Spinal cord (tissue), 10 donors: ENCODE data around the gene JAZF1. TPM values are rescaled to one million over a fixed set of nuclear protein-coding genes. Genes with fewer than 3 reads are reported as not detected.
"Not testable (repeated sequence)": the region's sequence is repeated elsewhere in the genome, so short reads cannot be mapped to it uniquely, and the experiment has no call there.

Source experiments
- DNase-seq, 6 donors: peaks; one replicate each; pipeline versions ENCODE4 v3.0.0 to v3.0.0-alpha.2; 2013 to 2015; ENCODE audit warnings: low spot score in 6 of 6, low read depth in 4 of 6
- H3K27ac ChIP-seq: one replicate; pipeline ENCODE4 v1.5.1; 2013; ENCODE audit warnings: low read depth, low read length, control low read depth
- H3K27me3 ChIP-seq: one replicate; pipeline ENCODE4 v1.6.1; 2013; ENCODE audit warnings: low read length; ENCODE audit not compliant: control insufficient read depth, insufficient read depth
- H3K36me3 ChIP-seq: one replicate; pipeline ENCODE4 v1.6.1; 2013; ENCODE audit warnings: low read length; ENCODE audit not compliant: control insufficient read depth, insufficient read depth
- H3K4me1 ChIP-seq: one replicate; pipeline ENCODE4 v1.6.1; 2013; ENCODE audit warnings: low read length; ENCODE audit not compliant: control insufficient read depth, insufficient read depth
- H3K4me3 ChIP-seq: one replicate; pipeline ENCODE4 v1.5.1; 2013; ENCODE audit warnings: low read depth, low read length, control low read depth
- H3K9me3 ChIP-seq: one replicate; pipeline ENCODE4 v1.6.1; 2013; ENCODE audit warnings: low read length; ENCODE audit not compliant: control insufficient read depth, insufficient read depth
- WGBS: methylation state at CpG from one replicate; pipeline ENCODE4 v1.1.5; 2013; ENCODE audit warnings: missing lambda C conversion rate; ENCODE audit not compliant: insufficient coverage; 5-methylcytosine and 5-hydroxymethylcytosine counted together
- polyA plus RNA-seq, 2 donors: library from polyadenylated mRNA; unstranded; fragments of 120-200 nt; gene quantifications; one replicate each; pipeline ENCODE4 v1.2.1, GENCODE V29; 2013; ENCODE audit not compliant: insufficient read length in 2 of 2
- total RNA-seq, 2 donors: library from RNA; depleted of rRNA in 1 of 2; stranded (reverse); fragments of 120-200 nt in 1 of 2; fragments of >200 nt in 1 of 2; gene quantifications; one replicate each; pipeline versions ENCODE4 v1.2.3 to v1.2.4, GENCODE V29; 2013 to 2014
- donor health status: healthy.

JAZF1 gene
- total and polyA plus RNA-seq, 4 donors, result 20.7 to 66.0 (median 50.5) TPM

DNA sequence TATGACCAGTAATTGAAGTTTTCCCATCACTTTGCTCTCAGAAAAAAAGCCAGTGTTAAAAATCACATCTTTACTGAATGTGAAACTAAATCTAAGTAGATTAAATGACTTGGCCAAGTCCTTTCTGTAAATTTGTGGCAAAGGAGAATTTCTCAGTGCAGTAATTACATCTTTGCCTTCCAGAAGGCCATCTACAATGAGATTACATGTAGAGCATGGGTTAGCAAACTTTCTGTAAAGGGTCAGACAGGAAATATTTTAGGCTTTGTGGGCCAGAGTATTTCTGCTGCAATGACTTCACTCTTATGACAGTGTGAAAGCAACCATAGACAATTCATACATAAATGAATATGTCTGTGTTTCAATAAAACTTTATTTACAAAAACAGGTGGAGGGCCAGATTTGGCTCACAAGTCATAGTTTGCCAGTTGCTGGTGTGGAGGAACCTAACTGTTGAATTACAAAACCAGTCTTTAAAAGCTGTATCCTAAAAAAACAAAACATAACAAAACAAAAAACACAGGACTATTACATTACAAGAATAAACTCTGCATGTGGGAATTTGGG is 249.6 kb downstream of the JAZF1 start:
- Histone ChIP-seq H3K27me3 (no peaks in the 10 kb centered on the region), H3K4me3 (no peak overlapping the region), H3K4me1 (no peaks in the 10 kb centered on the region), H3K36me3 (no peaks in the 10 kb centered on the region), H3K27ac (no peak overlapping the region), H3K9me3 (no peaks in the 10 kb centered on the region)
- no peak for DNase-seq

DNA sequence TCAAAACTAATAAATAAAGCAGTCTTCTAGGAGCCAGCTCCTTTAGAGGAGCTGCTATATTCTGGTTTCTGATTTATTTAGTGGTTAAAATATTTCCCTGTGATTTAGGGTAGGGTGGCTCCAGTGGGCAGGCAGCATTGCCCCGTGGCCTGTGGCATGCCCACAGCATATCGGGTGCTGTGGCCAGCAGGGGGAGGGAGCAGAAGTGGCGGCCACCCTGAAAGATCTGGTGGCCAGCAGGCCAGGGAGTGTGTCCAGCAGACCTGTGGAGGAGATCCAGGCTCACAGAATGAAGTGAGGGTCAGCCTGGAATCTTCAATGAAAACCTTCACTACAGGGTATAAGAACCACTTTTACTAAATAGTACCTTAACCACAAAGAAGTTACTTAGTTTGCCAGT is 251.5 kb downstream of the JAZF1 start:
- 85% methylated on average over 3 of the region's 3 CpGs for WGBS
- no peak for DNase-seq
- Histone ChIP-seq H3K27ac (no peak overlapping the region), H3K4me3 (no peak overlapping the region), H3K9me3 (no peaks in the 10 kb centered on the region), H3K36me3 (no peaks in the 10 kb centered on the region), H3K27me3 (no peaks in the 10 kb centered on the region), H3K4me1 (no peaks in the 10 kb centered on the region)

DNA sequence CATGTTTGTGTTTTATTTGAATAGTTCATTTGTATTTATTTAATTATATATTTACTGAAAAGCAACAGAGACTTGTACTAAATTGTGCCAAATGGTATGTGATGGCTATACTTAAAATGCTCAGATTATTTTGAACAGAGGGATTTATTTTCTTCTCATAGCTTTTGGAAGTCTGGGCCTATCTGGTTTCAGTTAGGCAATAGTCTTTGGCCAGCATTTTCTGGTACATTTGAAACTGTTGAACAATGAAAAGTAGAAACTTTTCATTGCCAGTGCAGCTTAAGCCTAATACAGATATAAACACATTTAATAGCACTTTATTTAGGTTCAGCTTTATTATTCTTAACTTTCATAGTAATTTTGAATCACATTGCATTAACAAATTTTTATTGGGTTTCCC is 252.6 kb downstream of the JAZF1 start:
- no peak for DNase-seq
- Histone ChIP-seq H3K4me3 (no peak overlapping the region), H3K4me1 (peaks cover 5% of the 10 kb centered on the region), H3K36me3 (no peaks in the 10 kb centered on the region), H3K9me3 (no peaks in the 10 kb centered on the region), H3K27ac (no peak overlapping the region), H3K27me3 (no peaks in the 10 kb centered on the region)

DNA sequence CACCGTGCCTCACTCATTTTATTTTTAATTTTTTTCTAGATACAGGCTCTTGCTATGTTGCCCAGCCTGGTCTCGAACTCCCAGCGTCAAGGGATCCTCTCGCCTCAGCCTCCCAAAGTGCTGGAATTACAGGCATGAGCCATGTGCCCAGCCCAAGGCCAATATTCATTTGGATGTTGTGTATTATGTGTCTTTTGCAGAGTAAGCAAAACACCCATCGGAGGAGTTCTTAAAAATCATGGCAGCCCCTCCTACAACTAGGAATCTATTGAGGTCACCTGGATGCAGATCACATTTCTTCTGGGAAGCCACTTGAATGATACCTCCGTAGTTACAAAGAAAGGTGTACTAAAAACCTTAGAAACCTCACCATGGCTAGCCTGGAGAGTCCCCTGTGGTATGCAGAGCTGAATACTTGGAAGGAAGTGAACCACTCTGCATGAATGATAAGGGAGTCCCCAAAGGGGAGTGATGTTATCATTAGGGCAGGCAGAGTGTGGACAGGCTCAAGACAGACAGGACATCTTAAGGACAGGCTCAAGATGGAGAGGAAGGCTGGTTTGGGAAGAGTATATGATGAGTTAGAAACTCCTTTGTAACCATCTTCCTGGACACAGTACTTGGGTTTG is 254.9 kb downstream of the JAZF1 start:
- no peaks in the 10 kb centered on the region for H3K36me3 ChIP-seq
- no peak for DNase-seq
- 100% methylated on average over 1 of the region's 6 CpGs for WGBS

DNA sequence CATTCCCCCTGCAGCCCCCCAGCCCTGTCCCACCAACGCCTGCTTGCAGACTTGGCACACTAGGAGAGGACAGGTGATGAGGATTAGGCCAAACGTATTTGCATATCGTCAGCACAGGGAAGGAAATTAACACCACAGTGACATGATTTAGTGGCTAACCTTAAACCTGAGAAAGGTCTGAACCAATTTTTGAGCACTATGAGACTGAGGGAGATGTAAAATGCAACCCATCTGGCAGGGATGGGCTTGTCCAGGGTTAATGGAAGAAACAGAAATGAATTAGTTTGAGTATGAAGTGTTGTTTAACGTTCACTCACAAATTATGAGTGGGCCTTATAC is 257.0 kb downstream of the JAZF1 start:
- H3K9me3 ChIP-seq, result no peaks in the 10 kb centered on the region
- no peak for DNase-seq
- H3K4me3 ChIP-seq, result no peak overlapping the region
- H3K4me1 ChIP-seq, result peaks cover 5% of the 10 kb centered on the region
- WGBS, result 69% methylated on average over 3 of the region's 4 CpGs
- no peak overlapping the region for H3K27ac ChIP-seq
- H3K27me3 ChIP-seq, result no peaks in the 10 kb centered on the region
- no peaks in the 10 kb centered on the region for H3K36me3 ChIP-seq

More for the DNA sequence above, 254.9 kb downstream of the JAZF1 start:
- H3K4me3 ChIP-seq, result no peak overlapping the region
- peaks cover 5% of the 10 kb centered on the region for H3K4me1 ChIP-seq
- no peaks in the 10 kb centered on the region for H3K27me3 ChIP-seq
- no peak overlapping the region for H3K27ac ChIP-seq
- H3K9me3 ChIP-seq, result no peaks in the 10 kb centered on the region

DNA sequence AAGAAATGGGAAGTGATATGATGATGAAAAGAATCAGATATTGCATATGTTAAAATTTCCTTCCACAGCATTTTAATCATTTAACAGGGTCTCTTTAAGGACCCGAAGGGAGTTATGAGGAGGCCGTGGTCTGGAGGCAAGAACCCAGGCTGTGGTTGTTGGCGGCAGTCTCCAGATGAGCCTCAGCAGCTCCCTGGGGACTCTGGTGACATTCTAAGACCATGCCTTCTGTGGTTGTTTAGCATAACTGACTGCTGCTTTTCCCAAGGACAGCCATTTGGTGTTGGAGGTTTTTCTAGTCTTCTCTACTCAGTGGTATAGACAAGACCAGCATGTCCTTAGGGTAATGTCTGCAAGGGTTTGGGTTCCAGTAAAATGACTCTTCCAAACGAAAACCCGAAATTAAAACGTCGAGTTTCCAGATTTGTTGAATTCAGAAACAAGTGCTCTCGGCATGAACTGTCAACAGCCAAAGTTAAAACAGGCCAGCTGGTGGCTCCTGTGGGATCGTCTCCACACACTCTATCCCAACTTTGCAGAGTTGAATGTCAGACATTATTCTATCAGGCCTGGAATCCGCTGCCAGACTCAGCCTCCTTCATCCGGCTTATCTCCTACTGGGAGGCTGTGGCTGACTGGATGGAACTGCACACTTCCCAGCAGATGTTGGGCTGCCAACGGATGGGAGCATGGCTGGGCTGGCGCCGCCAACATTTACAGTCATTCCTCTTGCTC is 257.5 kb downstream of the JAZF1 start:
- H3K27me3 ChIP-seq, result no peaks in the 10 kb centered on the region
- no peak for DNase-seq
- no peaks in the 10 kb centered on the region for H3K36me3 ChIP-seq
- H3K4me1 ChIP-seq, result peaks cover 5% of the 10 kb centered on the region
- no peak overlapping the region for H3K4me3 ChIP-seq
- 71% methylated on average over 11 of the region's 14 CpGs for WGBS
- no peak overlapping the region for H3K27ac ChIP-seq
- no peaks in the 10 kb centered on the region for H3K9me3 ChIP-seq

DNA sequence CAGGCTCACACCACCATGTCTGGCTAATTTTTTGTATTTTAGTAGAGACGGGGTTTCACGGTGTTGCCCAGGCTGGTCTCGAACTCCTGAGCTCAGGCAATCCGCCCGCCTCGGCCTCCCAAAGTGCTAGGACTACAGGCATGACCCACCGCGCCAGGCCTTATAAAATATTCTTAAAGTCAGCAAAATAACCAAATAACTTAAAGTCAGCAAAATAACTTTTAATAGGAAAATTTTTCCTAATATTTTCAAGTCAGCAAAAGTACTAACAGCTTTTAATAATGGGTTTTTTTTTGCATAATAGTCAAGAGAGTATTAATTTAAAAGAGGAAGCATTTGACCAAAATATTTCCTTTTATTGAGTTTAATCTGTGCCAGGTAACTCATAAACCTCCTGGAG is 258.2 kb downstream of the JAZF1 start:
- DNase-seq, H3K27me3 ChIP-seq: not testable (repeated sequence)

DNA sequence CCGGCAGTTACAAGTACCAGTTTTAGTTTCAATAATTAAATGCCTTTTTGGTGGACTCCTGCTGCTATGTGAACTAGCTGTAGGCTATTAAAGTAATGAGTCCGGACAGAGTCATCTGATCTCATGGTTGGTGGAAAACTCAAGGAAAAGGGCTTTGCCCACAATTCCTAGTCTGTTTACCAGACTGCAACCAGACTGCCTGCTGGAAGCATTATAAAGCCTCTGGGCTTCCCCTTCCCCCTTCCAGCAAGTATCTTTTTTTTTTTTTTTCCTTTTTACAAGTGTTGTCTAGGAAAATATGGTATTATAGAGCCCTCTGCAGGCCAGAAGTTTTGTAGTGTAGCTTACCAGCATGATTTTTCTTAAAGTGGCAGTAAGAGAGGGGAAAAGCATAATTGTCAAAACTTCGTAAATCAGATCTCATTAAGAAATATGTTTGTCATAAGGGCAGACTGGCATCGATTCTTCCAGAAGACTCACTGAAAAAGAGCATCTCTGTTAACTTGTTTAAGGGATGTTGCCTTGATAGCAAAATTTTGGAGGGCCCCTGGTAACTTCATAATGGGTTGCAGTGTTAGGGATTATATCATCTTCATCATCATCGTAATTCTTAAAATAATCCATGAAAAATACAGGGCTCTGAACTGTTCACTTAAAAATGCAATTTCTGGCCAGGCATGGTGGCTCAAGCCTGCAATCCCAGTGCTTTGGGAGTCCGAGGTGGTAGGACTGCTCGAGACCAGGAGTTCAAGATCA is 259.3 kb downstream of the JAZF1 start:
- peak; percentile 60 to 96 (median 75) for DNase-seq
- Histone ChIP-seq H3K9me3 (no peaks in the 10 kb centered on the region), H3K36me3 (no peaks in the 10 kb centered on the region), H3K4me3 (no peak overlapping the region), H3K27ac (no peak overlapping the region), H3K27me3 (no peaks in the 10 kb centered on the region), H3K4me1 (peaks cover 5% of the 10 kb centered on the region)
- WGBS, result 75% methylated on average over 3 of the region's 7 CpGs

More for the DNA sequence above, 258.2 kb downstream of the JAZF1 start:
- H3K27ac ChIP-seq, H3K36me3 ChIP-seq, H3K9me3 ChIP-seq, H3K4me1 ChIP-seq, H3K4me3 ChIP-seq: not testable (repeated sequence)
- no CpG with 5 or more reads among the region's 8 CpGs for WGBS

DNA sequence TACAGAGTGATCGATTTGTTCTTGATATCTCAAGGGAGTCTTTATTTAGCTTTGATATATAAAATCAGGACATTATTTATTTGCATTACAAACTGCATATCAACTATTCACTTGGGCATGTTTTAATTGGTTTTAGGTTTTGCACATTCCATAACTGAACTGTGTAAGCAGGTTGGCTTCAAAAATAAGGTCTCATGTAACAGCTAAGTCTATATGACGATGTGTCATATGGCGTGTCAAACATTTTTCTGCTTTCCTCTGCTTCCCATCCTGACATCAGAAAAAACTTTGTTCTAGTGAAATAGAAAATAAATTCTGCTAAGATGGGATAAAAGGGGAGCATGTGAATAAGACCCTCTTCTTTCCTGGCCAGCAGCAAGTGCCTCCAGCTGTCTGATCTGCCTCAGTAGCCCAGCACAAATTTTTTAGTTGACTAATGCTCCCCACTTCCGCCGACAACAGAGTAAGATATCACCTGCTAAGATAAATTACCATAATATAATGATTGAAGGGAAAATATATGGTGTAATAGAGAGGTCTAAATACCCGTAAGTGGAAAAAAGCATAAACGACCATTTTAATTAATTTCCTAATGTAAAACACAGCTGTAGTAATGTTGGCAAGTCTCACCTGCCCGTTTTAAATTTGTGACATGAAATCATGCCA is 260.2 kb downstream of the JAZF1 start:
- no peaks in the 10 kb centered on the region for H3K36me3 ChIP-seq
- no peaks in the 10 kb centered on the region for H3K27me3 ChIP-seq
- no peaks in the 10 kb centered on the region for H3K9me3 ChIP-seq
- DNase-seq, result peak in 1 of 6 donors; percentile 14
- whole genome bisulfite sequencing, result no CpG with 5 or more reads among the region's 8 CpGs
- H3K4me3 ChIP-seq, result no peak overlapping the region
- H3K4me1 ChIP-seq, result peaks cover 5% of the 10 kb centered on the region
- no peak overlapping the region for H3K27ac ChIP-seq
